H9 (cell line): Measurements from ENCODE around the gene PRDX4. TPM values are rescaled to one million over a fixed set of nuclear protein-coding genes. Genes with fewer than 3 reads are reported as not detected.

Source experiments
- DNase-seq: peaks from one replicate; pipeline ENCODE4 v3.0.0-alpha.2; 2017
- H2AFZ ChIP-seq: one replicate; pipeline ENCODE4 v1.6.1; 2013; ENCODE audit warnings: mild to moderate bottlenecking, low read length, control low read depth, moderate library complexity
- H2AK5ac ChIP-seq: 2 replicates; pipeline ENCODE4 v1.6.1; 2013; ENCODE audit warnings: low read length, control low read depth, mixed read lengths; ENCODE audit not compliant: insufficient read length
- H2BK120ac ChIP-seq: one replicate; pipeline ENCODE4 v1.6.1; 2013; ENCODE audit warnings: low read depth, mild to moderate bottlenecking, low read length, control low read depth, inconsistent platforms; ENCODE audit not compliant: poor library complexity, severe bottlenecking
- H2BK12ac ChIP-seq: 2 replicates; pipeline ENCODE4 v1.6.1; 2013; ENCODE audit warnings: low read length, control low read depth, mixed read lengths, low read depth; ENCODE audit not compliant: insufficient read length
- H2BK15ac ChIP-seq: 2 replicates; pipeline ENCODE4 v1.6.1; 2013; ENCODE audit warnings: low read depth, low read length, control low read depth
- H2BK20ac ChIP-seq: one replicate; pipeline ENCODE4 v1.6.1; 2013; ENCODE audit warnings: low read depth, mild to moderate bottlenecking, low read length, control low read depth, inconsistent platforms; ENCODE audit not compliant: poor library complexity, severe bottlenecking
- H2BK5ac ChIP-seq: 2 replicates; pipeline ENCODE4 v1.6.1; 2013; ENCODE audit warnings: low read length, control low read depth, mixed read lengths; ENCODE audit not compliant: insufficient read length
- H3K14ac ChIP-seq: 2 replicates; pipeline ENCODE4 v1.6.1; 2013; ENCODE audit warnings: low read length, control low read depth; ENCODE audit not compliant: insufficient read depth
- H3K18ac ChIP-seq: 2 replicates; pipeline ENCODE4 v1.6.1; 2013; ENCODE audit warnings: low read depth, mild to moderate bottlenecking, mixed read lengths, low read length, control low read depth; ENCODE audit not compliant: insufficient read length
- H3K23ac ChIP-seq: 2 replicates; pipeline ENCODE4 v1.6.1; 2013; ENCODE audit warnings: low read length, control low read depth, mixed read lengths, low read depth; ENCODE audit not compliant: insufficient read length
- H3K23me2 ChIP-seq: 2 replicates; pipeline ENCODE4 v1.6.1; 2013; ENCODE audit warnings: low read depth, mild to moderate bottlenecking, mixed read lengths, low read length, control low read depth; ENCODE audit not compliant: insufficient read length, poor library complexity, severe bottlenecking
- H3K27ac ChIP-seq: 2 replicates; pipeline ENCODE4 v1.5.1; 2013; ENCODE audit warnings: low read length, control low read depth, mixed read lengths, low read depth; ENCODE audit not compliant: insufficient read length
- H3K27me3 ChIP-seq: 2 replicates; pipeline ENCODE4 v1.6.1; 2013; ENCODE audit warnings: low read length, control low read depth, inconsistent platforms; ENCODE audit not compliant: insufficient read depth
- H3K4ac ChIP-seq: 2 replicates; pipeline ENCODE4 v1.6.1; 2013; ENCODE audit warnings: low read depth, mild to moderate bottlenecking, control low read depth, inconsistent platforms, low read length, moderate library complexity
- H3K4me1 ChIP-seq: 2 replicates; pipeline ENCODE4 v1.6.1; 2013; ENCODE audit warnings: low read length, control low read depth, inconsistent platforms; ENCODE audit not compliant: insufficient read depth
- H3K4me2 ChIP-seq: 2 replicates; pipeline ENCODE4 v1.6.1; 2013; ENCODE audit warnings: low read length, control low read depth, mixed read lengths; ENCODE audit not compliant: insufficient read length, insufficient read depth
- H3K56ac ChIP-seq: 2 replicates; pipeline ENCODE4 v1.6.1; 2013; ENCODE audit warnings: low read depth, mild to moderate bottlenecking, mixed read lengths, low read length, control low read depth; ENCODE audit not compliant: insufficient read length
- H3K79me1 ChIP-seq: 2 replicates; pipeline ENCODE4 v1.6.1; 2013; ENCODE audit warnings: low read depth, mild to moderate bottlenecking, moderate library complexity, low read length, control low read depth, inconsistent platforms; ENCODE audit not compliant: insufficient read depth, poor library complexity, severe bottlenecking
- H3K79me2 ChIP-seq: 2 replicates; pipeline ENCODE4 v1.6.1; 2013; ENCODE audit warnings: low read length, control low read depth, inconsistent platforms; ENCODE audit not compliant: insufficient read depth
- H3K9ac ChIP-seq: 2 replicates; pipeline ENCODE4 v1.6.1; 2013; ENCODE audit warnings: low read length, control low read depth, mixed read lengths; ENCODE audit not compliant: insufficient read length; ENCODE audit errors: extremely low read depth
- H3K9me3 ChIP-seq: one replicate; pipeline ENCODE4 v1.6.1; 2013; ENCODE audit warnings: low read depth, low read length, inconsistent platforms; ENCODE audit not compliant: control insufficient read depth
- H3T11ph ChIP-seq: one replicate; pipeline ENCODE4 v1.6.1; 2013; ENCODE audit warnings: mild to moderate bottlenecking, low read length, control low read depth, inconsistent platforms
- H4K20me1 ChIP-seq: one replicate; pipeline ENCODE4 v1.6.1; 2013; ENCODE audit not compliant: control insufficient read depth, insufficient read length, insufficient read depth
- H4K5ac ChIP-seq: 2 replicates; pipeline ENCODE4 v1.6.1; 2013; ENCODE audit warnings: low read depth, mild to moderate bottlenecking, mixed read lengths, low read length, control low read depth; ENCODE audit not compliant: insufficient read length
- H4K8ac ChIP-seq: replicated peaks from 2 replicates; pipeline ENCODE4 v1.6.1; 2013; ENCODE audit warnings: low read length, control low read depth, mixed read lengths, low read depth; ENCODE audit not compliant: insufficient read length
- H4K91ac ChIP-seq: 2 replicates; pipeline ENCODE4 v1.6.1; 2013; ENCODE audit warnings: low read depth, mild to moderate bottlenecking, moderate library complexity, mixed read lengths, low read length, control low read depth; ENCODE audit not compliant: insufficient read length
- H3K27ac Mint-ChIP-seq, 3 experiments: 2 replicates in 2 of 3; 3 replicates in 1 of 3; pipeline ENCODE4 v1.8.0; 2020 to 2021; ENCODE audit warnings: mixed read lengths in 3 of 3, mild to moderate bottlenecking in 1 of 3, moderate library complexity in 1 of 3
- H3K27me3 Mint-ChIP-seq: 2 replicates; pipeline ENCODE4 v1.8.0; 2021; ENCODE audit warnings: low read depth, mild to moderate bottlenecking, moderate library complexity, mixed read lengths
- H3K36me3 Mint-ChIP-seq, 3 experiments: 2 replicates in 2 of 3; 3 replicates in 1 of 3; pipeline ENCODE4 v1.8.0; 2020 to 2021; ENCODE audit warnings: low read depth in 3 of 3, mixed read lengths in 3 of 3; ENCODE audit not compliant: insufficient read depth in 1 of 3
- H3K4me1 Mint-ChIP-seq, 2 experiments: 2 replicates each; pipeline ENCODE4 v1.8.0; 2020; ENCODE audit warnings: mixed read lengths in 2 of 2
- H3K4me3 Mint-ChIP-seq, 2 experiments: 2 replicates in 1 of 2; 3 replicates in 1 of 2; pipeline ENCODE4 v1.8.0; 2020 to 2021; ENCODE audit warnings: mild to moderate bottlenecking in 2 of 2, mixed read lengths in 2 of 2, moderate library complexity in 1 of 2
- H3K9me3 Mint-ChIP-seq, 2 experiments: 2 replicates in 1 of 2; 3 replicates in 1 of 2; pipeline ENCODE4 v1.8.0; 2020; ENCODE audit warnings: mild to moderate bottlenecking in 2 of 2, mixed read lengths in 2 of 2, moderate library complexity in 1 of 2
- CTCF ChIP-seq: fragments of 200-600 bp; sonication (generic); conservative IDR thresholded peaks from 3 replicates; pipeline ENCODE4 v1.8.0; 2021; ENCODE audit warnings: antibody characterized with exemption, mild to moderate bottlenecking
- WGBS: extraction: QIAGEN DNeasy Blood & Tissue Kit; methylation state at CpG from one replicate; pipeline ENCODE4 v1.1.7; 2013; ENCODE audit warnings: missing lambda C conversion rate, low lambda C conversion rate, mixed read lengths; ENCODE audit not compliant: insufficient read length; ENCODE audit errors: extremely low coverage; 5-methylcytosine and 5-hydroxymethylcytosine counted together
- total RNA-seq: library from RNA; stranded (reverse); gene quantifications from 2 replicates; pipeline ENCODE4 v1.2.1, GENCODE V29; 2021

Gene PRDX4
- total RNA-seq, 1 experiment from 2014 or later = 256 TPM

- H3K4me1 Mint-ChIP-seq = peaks cover 43 to 45% of the 10 kb centered on the region in 2 experiments
- Histone ChIP-seq H4K20me1 (no peaks in the 10 kb centered on the region), H2AK5ac (no peak overlapping the region), H3K9me3 (no peaks in the 10 kb centered on the region), H2BK15ac (no peak overlapping the region), H3K79me1 (no peaks in the 10 kb centered on the region), H4K8ac (no peak overlapping the region), H2BK12ac (no peak overlapping the region), H3K4ac (no peak overlapping the region), H3K79me2 (no peaks in the 10 kb centered on the region), H3K23ac (no peak overlapping the region), H3K4me2 (no peak overlapping the region), H3K14ac (no peak overlapping the region), H3K23me2 (no peaks in the 10 kb centered on the region), H3K27ac (no peak overlapping the region), H3K18ac (no peak overlapping the region), H3K56ac (no peak overlapping the region), H3T11ph (no peak overlapping the region), H4K91ac (no peak overlapping the region), H2BK5ac (no peak overlapping the region), H3K9ac (no peak overlapping the region), H2BK120ac (no peak overlapping the region), H3K4me1 (peaks cover 3% of the 10 kb centered on the region; the same call in 1 of the 2 replicates), H3K27me3 (no peaks in the 10 kb centered on the region), H2BK20ac (no peak overlapping the region), H2AFZ (no peak overlapping the region), H4K5ac (no peak overlapping the region)
- no peak overlapping the region for H3K27ac Mint-ChIP-seq
- DNase-seq = no peak
- WGBS = no CpG with 5 or more reads among the region's 3 CpGs
- no peak for TF ChIP-seq CTCF
- no peaks in the 10 kb centered on the region for H3K9me3 Mint-ChIP-seq
- H3K36me3 Mint-ChIP-seq = peaks cover under 1 to 8% (median 4%) of the 10 kb centered on the region in 3 experiments; a peak in 3 of 7 replicates
- H3K27me3 Mint-ChIP-seq = peaks cover 3% of the 10 kb centered on the region
- H3K4me3 Mint-ChIP-seq = no peak overlapping the region
Measured at GRCh38 chrX:23662187-23662586, 5.1 kb upstream of the PRDX4 start.
